Right lobe of liver (tissue), 6 donors: ENCODE measurements around the gene PYGB. TPM values are rescaled to one million over a fixed set of nuclear protein-coding genes. Genes with fewer than 3 reads are reported as not detected.
"Not testable (repeated sequence)": the region's sequence is repeated elsewhere in the genome, so short reads cannot be mapped to it uniquely, and the experiment has no call there.

Source experiments
- ATAC-seq, 4 donors: fragments of 200-7000 bp; cut with Tn5 transposase; one replicate each; pipeline ENCODE4 v1.9.1; 2020; ENCODE audit warnings: mild to moderate bottlenecking in 4 of 4, moderate library complexity in 4 of 4
- DNase-seq, 3 donors: peaks; one replicate each; pipeline ENCODE4 v3.0.0-alpha.2; 2020
- H3K27ac ChIP-seq, 3 donors: fragments of 200-600 bp; one replicate each; pipeline ENCODE4 v1.8.0; 2022
- H3K27me3 ChIP-seq, 2 donors: fragments of 200-600 bp; one replicate each; pipeline ENCODE4 v1.8.0; 2022
- H3K36me3 ChIP-seq, 4 donors: fragments of 200-600 bp; sonication (generic) in 1 of 4; one replicate each; pipeline versions ENCODE4 v1.5.1 to v1.8.0; 2017 to 2022; ENCODE audit warnings: control low read depth in 1 of 4
- H3K4me1 ChIP-seq, 4 donors: fragments of 200-600 bp; sonication (generic) in 1 of 4; one replicate each; pipeline versions ENCODE4 v1.5.1 to v1.8.0; 2017 to 2022; ENCODE audit warnings: control low read depth in 1 of 4
- H3K4me3 ChIP-seq, 3 donors: fragments of 200-600 bp; one replicate each; pipeline ENCODE4 v1.8.0; 2022
- H3K9me3 ChIP-seq, 4 donors: fragments of 200-600 bp; sonication (generic) in 1 of 4; one replicate each; pipeline versions ENCODE4 v1.5.1 to v1.8.0; 2017 to 2022; ENCODE audit warnings: control low read depth in 1 of 4
- POLR2A ChIP-seq: fragments of 450-650 bp; IDR thresholded peaks from one replicate; pipeline ENCODE4 v1.6.1; 2017; ENCODE audit warnings: antibody characterized with exemption, mild to moderate bottlenecking
- WGBS: methylation state at CpG from one replicate; pipeline ENCODE4 v1.1.6; 2018; ENCODE audit warnings: low coverage, low lambda C conversion rate; ENCODE audit not compliant: insufficient coverage; ENCODE audit errors: missing lambda C conversion rate; 5-methylcytosine and 5-hydroxymethylcytosine counted together
- intact Hi-C, 2 donors: fragments of 100-400 bp; cut with DNase I; formaldehyde crosslinking; loops; one replicate each; pipeline versions ENCODE4 v1.11.2 to v1.14.1; 2022
- total RNA-seq, 6 experiments: library from RNA; depleted of rRNA in 2 of 6; stranded (reverse); fragments of >200 nt in 2 of 6; fragmentation: NEBNext Ultra II Directional in 3 of 6; extraction: Animal tissue kit (Norgen Biotek cat#: 25700) in 3 of 6; gene quantifications; one replicate each; pipeline versions ENCODE4 v1.1.0 to v1.2.4, GENCODE V29; 2016 to 2023
- TF ChIP-seq, protein P1 (sequence below), 4 donors: fragments of 200-600 bp in 3 of 4; fragments of 450-650 bp in 1 of 4; IDR thresholded peaks; one replicate each; pipeline versions ENCODE4 v1.5.1 to v1.8.0; 2016 to 2022; ENCODE audit warnings: antibody characterized with exemption in 4 of 4, mild to moderate bottlenecking in 2 of 4
- donor health status: DM: no; HTN: yes; CAD: no.
- donor health status: DM: no; HTN: no; CAD: no.
- donor health status: DM: no; HTN: no; CAD: no.
- donor health status: DM: no; HTN: yes; CAD: no.
- donor health status: DM: no; HTN: yes; CAD: no.

PYGB gene
- total RNA-seq, 6 experiments from 2014 or later = 6.6 to 27.4 (median 13.2) TPM

DNA sequence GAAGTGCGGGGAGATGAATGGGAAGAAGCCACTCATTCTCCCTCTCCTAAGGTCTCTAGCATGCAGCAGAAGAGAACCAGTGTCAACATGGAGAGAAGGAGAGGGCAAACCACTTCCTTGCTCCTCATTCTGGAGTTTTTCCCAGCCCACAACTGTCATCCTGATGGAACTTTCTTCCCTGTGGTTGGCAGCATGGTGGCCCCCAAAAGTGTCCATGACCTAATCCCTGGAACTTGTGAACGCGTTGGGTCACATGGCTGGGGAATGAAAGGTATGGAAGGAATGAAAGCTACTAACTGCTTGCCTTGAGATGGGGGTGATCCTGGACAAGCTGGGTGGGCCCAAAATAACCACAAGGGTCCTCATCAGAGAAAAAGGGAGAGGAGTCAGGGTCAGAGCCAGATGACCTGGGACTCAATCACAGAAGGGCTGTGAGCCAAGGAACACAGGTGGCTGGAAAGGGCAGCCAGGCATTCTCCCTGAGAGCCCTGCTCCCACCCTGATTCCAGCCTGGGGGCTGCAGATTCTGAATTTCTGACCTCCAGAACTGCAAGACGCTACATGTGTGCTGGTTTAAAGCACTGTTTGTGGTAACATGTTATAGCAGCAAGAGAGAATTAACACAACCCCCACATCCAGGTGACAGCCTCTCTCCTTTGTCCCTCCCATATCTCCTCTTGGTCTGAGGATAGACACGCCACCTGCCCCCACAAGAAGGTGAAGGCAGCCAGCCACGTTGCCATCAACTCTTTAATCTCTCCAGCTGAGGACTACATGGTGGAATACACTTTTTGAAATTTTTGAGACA lies 63.2 kb downstream of the PYGB start:
- no peaks in the 10 kb centered on the region for H3K27me3 ChIP-seq
- TF ChIP-seq POLR2A = no peak
- TF ChIP-seq, protein P1, sequence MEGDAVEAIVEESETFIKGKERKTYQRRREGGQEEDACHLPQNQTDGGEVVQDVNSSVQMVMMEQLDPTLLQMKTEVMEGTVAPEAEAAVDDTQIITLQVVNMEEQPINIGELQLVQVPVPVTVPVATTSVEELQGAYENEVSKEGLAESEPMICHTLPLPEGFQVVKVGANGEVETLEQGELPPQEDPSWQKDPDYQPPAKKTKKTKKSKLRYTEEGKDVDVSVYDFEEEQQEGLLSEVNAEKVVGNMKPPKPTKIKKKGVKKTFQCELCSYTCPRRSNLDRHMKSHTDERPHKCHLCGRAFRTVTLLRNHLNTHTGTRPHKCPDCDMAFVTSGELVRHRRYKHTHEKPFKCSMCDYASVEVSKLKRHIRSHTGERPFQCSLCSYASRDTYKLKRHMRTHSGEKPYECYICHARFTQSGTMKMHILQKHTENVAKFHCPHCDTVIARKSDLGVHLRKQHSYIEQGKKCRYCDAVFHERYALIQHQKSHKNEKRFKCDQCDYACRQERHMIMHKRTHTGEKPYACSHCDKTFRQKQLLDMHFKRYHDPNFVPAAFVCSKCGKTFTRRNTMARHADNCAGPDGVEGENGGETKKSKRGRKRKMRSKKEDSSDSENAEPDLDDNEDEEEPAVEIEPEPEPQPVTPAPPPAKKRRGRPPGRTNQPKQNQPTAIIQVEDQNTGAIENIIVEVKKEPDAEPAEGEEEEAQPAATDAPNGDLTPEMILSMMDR (IDR thresholded peaks at IDR 0.05) = no peak
- WGBS = 42% methylated on average over 4 of the region's 6 CpGs
- peak overlapping the region; percentile 61 to 70 (median 61) for H3K27ac ChIP-seq
- no peaks in the 10 kb centered on the region for H3K9me3 ChIP-seq
- intact Hi-C loops = no loop called here
- H3K4me1 ChIP-seq = peaks cover 0 to 31% (median 11%) of the 10 kb centered on the region in 4 donors
- ATAC-seq = peak; percentile 29 to 41 (median 36)
- no peaks in the 10 kb centered on the region for H3K36me3 ChIP-seq
- H3K4me3 ChIP-seq = no peak overlapping the region
- peak; percentile 32 to 51 (median 49) for DNase-seq

DNA sequence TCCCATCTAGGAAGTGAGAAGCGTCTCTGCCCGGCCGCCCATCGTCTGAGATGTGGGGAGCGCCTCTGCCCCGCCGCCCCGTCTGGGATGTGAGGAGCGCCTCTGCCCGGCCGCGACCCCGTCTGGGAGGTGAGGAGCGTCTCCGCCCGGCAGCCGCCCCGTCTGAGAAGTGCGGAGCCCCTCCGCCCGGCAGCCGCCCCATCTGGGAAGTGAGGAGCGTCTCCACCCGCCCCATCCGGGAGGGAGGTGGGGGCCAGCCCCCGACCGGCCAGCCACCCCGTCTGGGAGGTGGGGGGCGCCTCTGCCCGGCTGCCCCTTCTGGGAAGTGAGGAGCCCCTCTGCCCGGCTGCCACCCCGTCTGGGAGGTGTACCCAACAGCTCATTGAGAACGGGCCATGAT lies 64.8 kb downstream of the PYGB start:
- ATAC-seq, H3K9me3 ChIP-seq, H3K27me3 ChIP-seq, H3K27ac ChIP-seq, H3K36me3 ChIP-seq, intact Hi-C loops, H3K4me3 ChIP-seq: not testable (repeated sequence)
- WGBS = no CpG with 5 or more reads among the region's 33 CpGs
- DNase-seq = peak in 2 of 3 donors; percentile 27 to 39
- H3K4me1 ChIP-seq = peaks cover 0 to 25% (median 11%) of the 10 kb centered on the region in 4 donors

DNA sequence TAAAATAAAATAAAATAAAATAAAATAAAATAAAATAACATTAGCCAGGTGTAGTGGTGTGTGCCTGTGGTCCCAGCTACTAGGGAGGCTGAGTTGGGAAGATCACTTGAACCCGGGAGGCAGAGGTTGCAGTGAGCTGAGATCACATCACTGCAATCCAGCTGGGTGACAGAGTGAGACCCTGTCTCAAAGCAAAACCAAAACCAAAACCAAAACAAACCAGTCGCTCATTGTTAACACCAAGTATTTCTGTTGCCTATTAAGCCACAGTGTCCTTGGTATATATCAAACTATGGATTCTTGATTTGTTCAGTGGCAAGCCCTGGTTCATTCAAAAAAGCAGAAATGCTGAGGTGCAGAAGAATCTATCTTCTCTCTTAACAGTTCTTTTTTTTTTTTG lies 65.7 kb downstream of the PYGB start:
- no peak for TF ChIP-seq POLR2A
- intact Hi-C loops = no loop called here
- ATAC-seq = no peak

DNA sequence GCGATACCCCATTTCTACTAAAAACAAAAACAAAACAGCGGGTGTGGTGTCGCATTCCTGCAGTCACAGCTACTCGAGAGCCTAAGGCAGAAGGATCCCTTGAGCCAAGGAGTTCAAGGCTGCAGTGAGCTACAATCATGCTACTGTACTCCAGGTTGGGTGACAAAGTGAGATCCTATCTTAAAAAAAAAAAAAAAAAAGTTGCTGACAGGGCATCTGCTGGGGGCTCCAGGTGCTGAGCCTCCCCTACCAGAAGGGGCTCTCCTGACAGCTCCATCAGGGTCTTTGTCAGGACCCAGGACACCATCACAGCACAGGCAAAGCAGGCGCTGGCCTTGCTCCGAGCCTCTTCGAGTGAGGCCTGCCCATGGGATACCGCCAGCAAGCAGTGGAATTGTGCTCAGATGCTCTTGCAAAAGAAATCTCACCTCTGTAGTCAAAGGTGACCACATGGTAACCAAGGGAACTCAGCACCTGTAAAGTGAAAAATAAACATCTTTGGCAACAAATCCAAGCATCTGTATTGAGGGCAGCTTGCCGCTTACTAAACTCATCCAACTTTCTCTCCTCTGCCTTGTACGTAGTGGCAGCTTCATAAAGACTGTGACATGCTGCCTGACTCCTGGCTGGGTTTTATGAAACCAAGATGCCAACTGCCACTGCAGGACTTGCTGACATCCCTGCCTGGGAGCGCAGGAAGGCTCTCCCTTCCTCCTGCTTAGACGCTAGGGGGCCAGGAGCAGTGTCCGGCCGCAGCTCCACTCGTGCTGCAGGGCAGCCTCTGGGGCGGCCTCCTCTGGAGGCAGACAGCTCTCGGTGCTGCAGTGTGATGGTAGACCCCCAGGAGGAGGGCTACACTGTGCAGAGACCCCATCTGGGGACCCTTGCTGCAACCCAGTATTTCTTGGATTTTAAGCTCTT lies 66.9 kb downstream of the PYGB start:
- TF ChIP-seq, protein P1 (IDR thresholded peaks at IDR 0.05) = no peak
- TF ChIP-seq POLR2A = no peak
- 100% methylated on average over 4 of the region's 17 CpGs for WGBS
- Histone ChIP-seq H3K36me3 (no peaks in the 10 kb centered on the region), H3K27ac (no peak overlapping the region), H3K4me3 (no peak overlapping the region), H3K27me3 (no peaks in the 10 kb centered on the region), H3K9me3 (no peaks in the 10 kb centered on the region), H3K4me1 (peaks cover 0 to 21% (median 9%) of the 10 kb centered on the region in 4 donors)
- ATAC-seq = no peak
- peak in 2 of 3 donors; percentile 27 to 40 for DNase-seq
- intact Hi-C loops = no loop called here

More for the DNA sequence above, 65.7 kb downstream of the PYGB start:
- Histone ChIP-seq H3K4me1 (peaks cover 0 to 22% (median 11%) of the 10 kb centered on the region in 4 donors), H3K27me3 (no peaks in the 10 kb centered on the region), H3K27ac (no peak overlapping the region), H3K36me3 (no peaks in the 10 kb centered on the region), H3K9me3 (no peaks in the 10 kb centered on the region), H3K4me3 (no peak overlapping the region)
- DNase-seq = no peak
- 90% methylated on average over 1 of the region's 2 CpGs for WGBS

DNA sequence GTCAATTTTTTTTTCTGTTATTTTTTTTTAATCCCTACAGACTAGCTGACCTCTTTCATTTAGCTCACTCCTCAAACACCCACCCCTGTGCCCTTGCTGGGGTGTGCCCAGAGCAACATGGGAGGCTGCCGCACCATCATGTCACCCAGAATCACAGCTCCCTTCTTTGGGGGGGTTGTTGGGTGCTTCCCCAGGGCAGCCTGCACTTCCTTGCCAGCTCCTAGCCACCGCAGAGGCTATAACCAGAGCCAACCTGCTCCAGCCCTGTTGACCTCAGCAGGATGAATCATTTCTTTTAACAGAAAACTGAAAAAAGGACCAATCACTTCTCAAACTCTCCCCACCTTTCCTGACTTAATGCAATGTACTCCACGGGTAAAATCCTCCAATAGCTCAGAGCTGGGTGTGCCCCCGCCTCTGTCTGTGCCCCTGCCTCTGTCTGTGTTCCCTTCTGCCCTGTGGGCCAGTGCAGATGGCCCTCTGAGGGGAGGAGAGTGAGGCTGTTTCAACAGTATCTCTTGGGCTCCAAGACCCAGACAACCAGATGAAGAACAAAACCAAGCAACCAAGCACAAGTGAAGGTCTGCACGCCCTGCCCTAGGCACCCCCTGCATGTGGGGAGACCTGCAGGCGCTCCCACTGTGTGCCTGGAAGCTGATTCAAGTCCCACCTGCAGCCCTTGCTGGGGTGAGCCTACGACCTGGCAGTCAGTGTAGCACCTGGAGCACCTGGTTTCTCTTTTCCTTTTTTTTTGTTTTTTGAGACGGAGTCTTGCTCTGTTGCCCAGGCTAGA lies 67.7 kb downstream of the PYGB start:
- TF ChIP-seq POLR2A = no peak
- TF ChIP-seq, protein P1 (IDR thresholded peaks at IDR 0.05) = no peak
- WGBS = 90% methylated on average over 3 of the region's 8 CpGs
- DNase-seq = peak in 2 of 3 donors; percentile 19 to 21
- ATAC-seq = no peak
- H3K9me3 ChIP-seq = no peaks in the 10 kb centered on the region
- no peak overlapping the region for H3K4me3 ChIP-seq
- H3K4me1 ChIP-seq = peaks cover 0 to 12% (median 5%) of the 10 kb centered on the region in 4 donors
- no peaks in the 10 kb centered on the region for H3K36me3 ChIP-seq
- intact Hi-C loops = no loop called here
- H3K27me3 ChIP-seq = no peaks in the 10 kb centered on the region
- no peak overlapping the region for H3K27ac ChIP-seq
